H9 (cell line): ENCODE results near the gene TRMU. TPM values are rescaled to one million over a fixed set of nuclear protein-coding genes. Genes with fewer than 3 reads are reported as not detected.

Experiments
- DNase-seq: peaks from one replicate; pipeline ENCODE4 v3.0.0-alpha.2; 2017
- H2AFZ ChIP-seq: one replicate; pipeline ENCODE4 v1.6.1; 2013; ENCODE audit warnings: mild to moderate bottlenecking, low read length, control low read depth, moderate library complexity
- H2AK5ac ChIP-seq: 2 replicates; pipeline ENCODE4 v1.6.1; 2013; ENCODE audit warnings: low read length, control low read depth, mixed read lengths; ENCODE audit not compliant: insufficient read length
- H2BK120ac ChIP-seq: one replicate; pipeline ENCODE4 v1.6.1; 2013; ENCODE audit warnings: low read depth, mild to moderate bottlenecking, low read length, control low read depth, inconsistent platforms; ENCODE audit not compliant: poor library complexity, severe bottlenecking
- H2BK12ac ChIP-seq: 2 replicates; pipeline ENCODE4 v1.6.1; 2013; ENCODE audit warnings: low read length, control low read depth, mixed read lengths, low read depth; ENCODE audit not compliant: insufficient read length
- H2BK15ac ChIP-seq: 2 replicates; pipeline ENCODE4 v1.6.1; 2013; ENCODE audit warnings: low read depth, low read length, control low read depth
- H2BK20ac ChIP-seq: one replicate; pipeline ENCODE4 v1.6.1; 2013; ENCODE audit warnings: low read depth, mild to moderate bottlenecking, low read length, control low read depth, inconsistent platforms; ENCODE audit not compliant: poor library complexity, severe bottlenecking
- H2BK5ac ChIP-seq: 2 replicates; pipeline ENCODE4 v1.6.1; 2013; ENCODE audit warnings: low read length, control low read depth, mixed read lengths; ENCODE audit not compliant: insufficient read length
- H3K14ac ChIP-seq: 2 replicates; pipeline ENCODE4 v1.6.1; 2013; ENCODE audit warnings: low read length, control low read depth; ENCODE audit not compliant: insufficient read depth
- H3K18ac ChIP-seq: 2 replicates; pipeline ENCODE4 v1.6.1; 2013; ENCODE audit warnings: low read depth, mild to moderate bottlenecking, mixed read lengths, low read length, control low read depth; ENCODE audit not compliant: insufficient read length
- H3K23ac ChIP-seq: 2 replicates; pipeline ENCODE4 v1.6.1; 2013; ENCODE audit warnings: low read length, control low read depth, mixed read lengths, low read depth; ENCODE audit not compliant: insufficient read length
- H3K23me2 ChIP-seq: 2 replicates; pipeline ENCODE4 v1.6.1; 2013; ENCODE audit warnings: low read depth, mild to moderate bottlenecking, mixed read lengths, low read length, control low read depth; ENCODE audit not compliant: insufficient read length, poor library complexity, severe bottlenecking
- H3K27ac ChIP-seq: 2 replicates; pipeline ENCODE4 v1.5.1; 2013; ENCODE audit warnings: low read length, control low read depth, mixed read lengths, low read depth; ENCODE audit not compliant: insufficient read length
- H3K27me3 ChIP-seq: 2 replicates; pipeline ENCODE4 v1.6.1; 2013; ENCODE audit warnings: low read length, control low read depth, inconsistent platforms; ENCODE audit not compliant: insufficient read depth
- H3K4ac ChIP-seq: 2 replicates; pipeline ENCODE4 v1.6.1; 2013; ENCODE audit warnings: low read depth, mild to moderate bottlenecking, control low read depth, inconsistent platforms, low read length, moderate library complexity
- H3K4me1 ChIP-seq: 2 replicates; pipeline ENCODE4 v1.6.1; 2013; ENCODE audit warnings: low read length, control low read depth, inconsistent platforms; ENCODE audit not compliant: insufficient read depth
- H3K4me2 ChIP-seq: 2 replicates; pipeline ENCODE4 v1.6.1; 2013; ENCODE audit warnings: low read length, control low read depth, mixed read lengths; ENCODE audit not compliant: insufficient read length, insufficient read depth
- H3K56ac ChIP-seq: 2 replicates; pipeline ENCODE4 v1.6.1; 2013; ENCODE audit warnings: low read depth, mild to moderate bottlenecking, mixed read lengths, low read length, control low read depth; ENCODE audit not compliant: insufficient read length
- H3K79me1 ChIP-seq: 2 replicates; pipeline ENCODE4 v1.6.1; 2013; ENCODE audit warnings: low read depth, mild to moderate bottlenecking, moderate library complexity, low read length, control low read depth, inconsistent platforms; ENCODE audit not compliant: insufficient read depth, poor library complexity, severe bottlenecking
- H3K79me2 ChIP-seq: 2 replicates; pipeline ENCODE4 v1.6.1; 2013; ENCODE audit warnings: low read length, control low read depth, inconsistent platforms; ENCODE audit not compliant: insufficient read depth
- H3K9ac ChIP-seq: 2 replicates; pipeline ENCODE4 v1.6.1; 2013; ENCODE audit warnings: low read length, control low read depth, mixed read lengths; ENCODE audit not compliant: insufficient read length; ENCODE audit errors: extremely low read depth
- H3K9me3 ChIP-seq: one replicate; pipeline ENCODE4 v1.6.1; 2013; ENCODE audit warnings: low read depth, low read length, inconsistent platforms; ENCODE audit not compliant: control insufficient read depth
- H3T11ph ChIP-seq: one replicate; pipeline ENCODE4 v1.6.1; 2013; ENCODE audit warnings: mild to moderate bottlenecking, low read length, control low read depth, inconsistent platforms
- H4K20me1 ChIP-seq: one replicate; pipeline ENCODE4 v1.6.1; 2013; ENCODE audit not compliant: control insufficient read depth, insufficient read length, insufficient read depth
- H4K5ac ChIP-seq: 2 replicates; pipeline ENCODE4 v1.6.1; 2013; ENCODE audit warnings: low read depth, mild to moderate bottlenecking, mixed read lengths, low read length, control low read depth; ENCODE audit not compliant: insufficient read length
- H4K8ac ChIP-seq: replicated peaks from 2 replicates; pipeline ENCODE4 v1.6.1; 2013; ENCODE audit warnings: low read length, control low read depth, mixed read lengths, low read depth; ENCODE audit not compliant: insufficient read length
- H4K91ac ChIP-seq: 2 replicates; pipeline ENCODE4 v1.6.1; 2013; ENCODE audit warnings: low read depth, mild to moderate bottlenecking, moderate library complexity, mixed read lengths, low read length, control low read depth; ENCODE audit not compliant: insufficient read length
- H3K27ac Mint-ChIP-seq, 3 experiments: 2 replicates in 2 of 3; 3 replicates in 1 of 3; pipeline ENCODE4 v1.8.0; 2020 to 2021; ENCODE audit warnings: mixed read lengths in 3 of 3, mild to moderate bottlenecking in 1 of 3, moderate library complexity in 1 of 3
- H3K27me3 Mint-ChIP-seq: 2 replicates; pipeline ENCODE4 v1.8.0; 2021; ENCODE audit warnings: low read depth, mild to moderate bottlenecking, moderate library complexity, mixed read lengths
- H3K36me3 Mint-ChIP-seq, 3 experiments: 2 replicates in 2 of 3; 3 replicates in 1 of 3; pipeline ENCODE4 v1.8.0; 2020 to 2021; ENCODE audit warnings: low read depth in 3 of 3, mixed read lengths in 3 of 3; ENCODE audit not compliant: insufficient read depth in 1 of 3
- H3K4me1 Mint-ChIP-seq, 2 experiments: 2 replicates each; pipeline ENCODE4 v1.8.0; 2020; ENCODE audit warnings: mixed read lengths in 2 of 2
- H3K4me3 Mint-ChIP-seq, 2 experiments: 2 replicates in 1 of 2; 3 replicates in 1 of 2; pipeline ENCODE4 v1.8.0; 2020 to 2021; ENCODE audit warnings: mild to moderate bottlenecking in 2 of 2, mixed read lengths in 2 of 2, moderate library complexity in 1 of 2
- H3K9me3 Mint-ChIP-seq, 2 experiments: 2 replicates in 1 of 2; 3 replicates in 1 of 2; pipeline ENCODE4 v1.8.0; 2020; ENCODE audit warnings: mild to moderate bottlenecking in 2 of 2, mixed read lengths in 2 of 2, moderate library complexity in 1 of 2
- WGBS: extraction: QIAGEN DNeasy Blood & Tissue Kit; methylation state at CpG from one replicate; pipeline ENCODE4 v1.1.7; 2013; ENCODE audit warnings: missing lambda C conversion rate, low lambda C conversion rate, mixed read lengths; ENCODE audit not compliant: insufficient read length; ENCODE audit errors: extremely low coverage; 5-methylcytosine and 5-hydroxymethylcytosine counted together
- total RNA-seq: library from RNA; stranded (reverse); gene quantifications from 2 replicates; pipeline ENCODE4 v1.2.1, GENCODE V29; 2021
- TF ChIP-seq, protein P1 (sequence below): fragments of 200-600 bp; sonication (generic); conservative IDR thresholded peaks from 3 replicates; pipeline ENCODE4 v1.8.0; 2021; ENCODE audit warnings: antibody characterized with exemption, mild to moderate bottlenecking

The TRMU gene
- total RNA-seq, 1 experiment from 2014 or later = 86.3 TPM

DNA sequence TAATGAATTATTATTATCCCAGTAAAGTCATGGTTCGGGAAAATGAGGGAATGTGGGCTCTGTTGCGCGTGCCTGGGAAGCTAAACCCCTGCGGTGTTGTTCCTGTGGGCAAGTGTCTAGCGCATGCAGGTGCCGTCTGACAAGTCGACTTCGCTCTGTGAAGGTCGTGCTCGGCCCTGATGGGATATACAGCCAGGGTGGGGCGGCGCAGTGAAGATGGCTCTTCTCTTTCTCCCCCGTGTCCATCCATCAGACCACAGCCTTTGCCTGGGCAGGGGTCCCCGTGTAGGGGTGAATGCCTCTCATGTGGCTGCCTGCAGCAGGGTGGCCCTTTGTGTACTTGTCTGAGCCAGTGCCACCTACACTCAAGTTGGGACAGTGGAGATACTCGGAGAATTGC is 12.8 kb upstream of the TRMU start:
- no peak overlapping the region for H3K23ac ChIP-seq
- DNase-seq = no peak
- Mint-ChIP-seq H3K9me3 (no peaks in the 10 kb centered on the region), H3K4me1 (no peaks in the 10 kb centered on the region), H3K27ac (no peak overlapping the region; a peak in 1 of 7 replicates), H3K36me3 (peaks cover 36 to 88% (median 80%) of the 10 kb centered on the region in 3 experiments), H3K27me3 (no peaks in the 10 kb centered on the region), H3K4me3 (no peak overlapping the region)
- no peak overlapping the region for H3K27ac ChIP-seq
- H2AFZ ChIP-seq = no peak overlapping the region
- H2AK5ac ChIP-seq = no peak overlapping the region
- H3K79me1 ChIP-seq = no peaks in the 10 kb centered on the region
- H2BK15ac ChIP-seq = no peak overlapping the region
- H3K9ac ChIP-seq = no peak overlapping the region
- no peaks in the 10 kb centered on the region for H3K27me3 ChIP-seq
- no peak overlapping the region for H2BK120ac ChIP-seq
- H3K18ac ChIP-seq = no peak overlapping the region
- WGBS = no CpG with 5 or more reads among the region's 15 CpGs
- no peak overlapping the region for H3K14ac ChIP-seq
- no peak overlapping the region for H2BK5ac ChIP-seq
- no peaks in the 10 kb centered on the region for H3K79me2 ChIP-seq
- TF ChIP-seq, protein P1, sequence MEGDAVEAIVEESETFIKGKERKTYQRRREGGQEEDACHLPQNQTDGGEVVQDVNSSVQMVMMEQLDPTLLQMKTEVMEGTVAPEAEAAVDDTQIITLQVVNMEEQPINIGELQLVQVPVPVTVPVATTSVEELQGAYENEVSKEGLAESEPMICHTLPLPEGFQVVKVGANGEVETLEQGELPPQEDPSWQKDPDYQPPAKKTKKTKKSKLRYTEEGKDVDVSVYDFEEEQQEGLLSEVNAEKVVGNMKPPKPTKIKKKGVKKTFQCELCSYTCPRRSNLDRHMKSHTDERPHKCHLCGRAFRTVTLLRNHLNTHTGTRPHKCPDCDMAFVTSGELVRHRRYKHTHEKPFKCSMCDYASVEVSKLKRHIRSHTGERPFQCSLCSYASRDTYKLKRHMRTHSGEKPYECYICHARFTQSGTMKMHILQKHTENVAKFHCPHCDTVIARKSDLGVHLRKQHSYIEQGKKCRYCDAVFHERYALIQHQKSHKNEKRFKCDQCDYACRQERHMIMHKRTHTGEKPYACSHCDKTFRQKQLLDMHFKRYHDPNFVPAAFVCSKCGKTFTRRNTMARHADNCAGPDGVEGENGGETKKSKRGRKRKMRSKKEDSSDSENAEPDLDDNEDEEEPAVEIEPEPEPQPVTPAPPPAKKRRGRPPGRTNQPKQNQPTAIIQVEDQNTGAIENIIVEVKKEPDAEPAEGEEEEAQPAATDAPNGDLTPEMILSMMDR = no peak
- H3K56ac ChIP-seq = no peak overlapping the region
- no peak overlapping the region for H2BK12ac ChIP-seq
- no peak overlapping the region for H4K91ac ChIP-seq
- no peaks in the 10 kb centered on the region for H3K9me3 ChIP-seq
- H3K23me2 ChIP-seq = no peaks in the 10 kb centered on the region
- no peak overlapping the region for H3T11ph ChIP-seq
- no peaks in the 10 kb centered on the region for H3K4me1 ChIP-seq
- no peak overlapping the region for H2BK20ac ChIP-seq
- no peak overlapping the region for H4K5ac ChIP-seq
- H3K4ac ChIP-seq = no peak overlapping the region
- no peak overlapping the region for H4K8ac ChIP-seq
- H4K20me1 ChIP-seq = no peaks in the 10 kb centered on the region
- no peak overlapping the region for H3K4me2 ChIP-seq
